Fibroblast of lung (primary cell): ENCODE measurements around the gene PDE11A.

Experiments used
- EZH2 ChIP-seq: IDR thresholded peaks from 2 replicates; pipeline ENCODE4 v1.5.1; 2012; ENCODE audit warnings: low read length, control low read depth, mild to moderate bottlenecking; ENCODE audit errors: missing control alignments
- TF ChIP-seq, protein P1 (sequence below), 2 donors: IDR thresholded peaks in 1 of 2; conservative IDR thresholded peaks in 1 of 2; 1 replicate in 1 of 2; 2 replicates in 1 of 2; pipeline ENCODE4 v1.5.1; 2011 to 2012; ENCODE audit warnings: low read length in 2 of 2, control low read depth in 1 of 2, inconsistent platforms in 1 of 2, low read depth in 1 of 2, mild to moderate bottlenecking in 1 of 2

DNA sequence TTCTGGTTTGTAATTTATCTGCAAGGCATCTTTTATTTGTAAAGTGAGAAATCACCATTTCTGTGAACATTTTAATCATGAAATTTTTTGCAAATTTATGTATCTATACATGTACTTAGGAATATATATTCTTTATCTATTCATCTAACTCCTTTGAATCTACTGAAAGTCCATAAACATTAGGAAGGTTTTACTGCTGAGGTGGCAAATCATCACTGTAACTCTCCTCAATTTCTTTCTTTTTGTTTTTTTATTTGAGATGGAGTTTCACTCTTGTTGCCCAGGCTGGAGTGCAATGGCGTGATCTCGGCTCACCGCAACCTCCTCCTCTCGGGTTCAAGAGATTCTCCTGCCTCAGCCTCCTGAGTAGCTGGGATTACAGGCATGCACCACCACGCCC is 383.7 kb downstream of the PDE11A start:
- no peak for TF ChIP-seq EZH2
- TF ChIP-seq, protein P1, sequence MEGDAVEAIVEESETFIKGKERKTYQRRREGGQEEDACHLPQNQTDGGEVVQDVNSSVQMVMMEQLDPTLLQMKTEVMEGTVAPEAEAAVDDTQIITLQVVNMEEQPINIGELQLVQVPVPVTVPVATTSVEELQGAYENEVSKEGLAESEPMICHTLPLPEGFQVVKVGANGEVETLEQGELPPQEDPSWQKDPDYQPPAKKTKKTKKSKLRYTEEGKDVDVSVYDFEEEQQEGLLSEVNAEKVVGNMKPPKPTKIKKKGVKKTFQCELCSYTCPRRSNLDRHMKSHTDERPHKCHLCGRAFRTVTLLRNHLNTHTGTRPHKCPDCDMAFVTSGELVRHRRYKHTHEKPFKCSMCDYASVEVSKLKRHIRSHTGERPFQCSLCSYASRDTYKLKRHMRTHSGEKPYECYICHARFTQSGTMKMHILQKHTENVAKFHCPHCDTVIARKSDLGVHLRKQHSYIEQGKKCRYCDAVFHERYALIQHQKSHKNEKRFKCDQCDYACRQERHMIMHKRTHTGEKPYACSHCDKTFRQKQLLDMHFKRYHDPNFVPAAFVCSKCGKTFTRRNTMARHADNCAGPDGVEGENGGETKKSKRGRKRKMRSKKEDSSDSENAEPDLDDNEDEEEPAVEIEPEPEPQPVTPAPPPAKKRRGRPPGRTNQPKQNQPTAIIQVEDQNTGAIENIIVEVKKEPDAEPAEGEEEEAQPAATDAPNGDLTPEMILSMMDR (conservative IDR thresholded peaks at IDR 0.05 in 1 of 2, IDR thresholded peaks at IDR 0.05 in 1 of 2; ENCODE audit: low read depth in 1 of 2, low read length in 2 of 2): no peak
